ENCODE data around the gene KCNK4.
"Not testable (repeated sequence)": the region's sequence is repeated elsewhere in the genome, so short reads cannot be mapped to it uniquely, and the experiment has no call there.

Gene KCNK4

DNA sequence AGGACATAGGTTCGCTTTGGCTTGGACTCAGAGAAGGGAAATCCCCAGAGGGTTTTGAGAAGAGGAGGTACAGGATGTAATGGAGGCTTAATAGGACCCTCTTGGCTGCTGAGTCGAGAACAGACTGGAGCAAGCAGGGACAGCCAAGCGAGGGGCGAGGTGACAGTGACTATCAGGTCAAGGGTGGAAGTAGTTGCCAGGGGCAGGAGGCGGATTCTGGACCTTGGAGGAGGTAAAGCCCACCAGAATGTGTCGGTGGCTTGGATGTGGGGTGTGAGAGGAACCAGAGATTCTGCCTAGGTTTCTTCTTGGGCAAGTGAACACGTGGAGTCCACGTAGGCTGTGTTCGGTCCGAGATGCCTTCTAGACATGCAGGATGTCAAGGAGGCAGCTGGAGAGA lies 21.8 kb downstream of the KCNK4 start:
- DNase-seq: no peak
- TF ChIP-seq, protein P1, sequence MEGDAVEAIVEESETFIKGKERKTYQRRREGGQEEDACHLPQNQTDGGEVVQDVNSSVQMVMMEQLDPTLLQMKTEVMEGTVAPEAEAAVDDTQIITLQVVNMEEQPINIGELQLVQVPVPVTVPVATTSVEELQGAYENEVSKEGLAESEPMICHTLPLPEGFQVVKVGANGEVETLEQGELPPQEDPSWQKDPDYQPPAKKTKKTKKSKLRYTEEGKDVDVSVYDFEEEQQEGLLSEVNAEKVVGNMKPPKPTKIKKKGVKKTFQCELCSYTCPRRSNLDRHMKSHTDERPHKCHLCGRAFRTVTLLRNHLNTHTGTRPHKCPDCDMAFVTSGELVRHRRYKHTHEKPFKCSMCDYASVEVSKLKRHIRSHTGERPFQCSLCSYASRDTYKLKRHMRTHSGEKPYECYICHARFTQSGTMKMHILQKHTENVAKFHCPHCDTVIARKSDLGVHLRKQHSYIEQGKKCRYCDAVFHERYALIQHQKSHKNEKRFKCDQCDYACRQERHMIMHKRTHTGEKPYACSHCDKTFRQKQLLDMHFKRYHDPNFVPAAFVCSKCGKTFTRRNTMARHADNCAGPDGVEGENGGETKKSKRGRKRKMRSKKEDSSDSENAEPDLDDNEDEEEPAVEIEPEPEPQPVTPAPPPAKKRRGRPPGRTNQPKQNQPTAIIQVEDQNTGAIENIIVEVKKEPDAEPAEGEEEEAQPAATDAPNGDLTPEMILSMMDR (IDR thresholded peaks at IDR 0.05): no peak
- Mint-ChIP-seq H3K27ac (peak overlapping the region; percentile 95), H3K4me1 (peaks cover 12% of the 10 kb centered on the region), H3K27me3 (ENCODE audit: low read depth, poor library complexity) (no peaks in the 10 kb centered on the region), H3K9me3 (no peaks in the 10 kb centered on the region), H3K4me3 (no peak overlapping the region), H3K36me3 (ENCODE audit: low read depth) (peaks cover 5% of the 10 kb centered on the region)

DNA sequence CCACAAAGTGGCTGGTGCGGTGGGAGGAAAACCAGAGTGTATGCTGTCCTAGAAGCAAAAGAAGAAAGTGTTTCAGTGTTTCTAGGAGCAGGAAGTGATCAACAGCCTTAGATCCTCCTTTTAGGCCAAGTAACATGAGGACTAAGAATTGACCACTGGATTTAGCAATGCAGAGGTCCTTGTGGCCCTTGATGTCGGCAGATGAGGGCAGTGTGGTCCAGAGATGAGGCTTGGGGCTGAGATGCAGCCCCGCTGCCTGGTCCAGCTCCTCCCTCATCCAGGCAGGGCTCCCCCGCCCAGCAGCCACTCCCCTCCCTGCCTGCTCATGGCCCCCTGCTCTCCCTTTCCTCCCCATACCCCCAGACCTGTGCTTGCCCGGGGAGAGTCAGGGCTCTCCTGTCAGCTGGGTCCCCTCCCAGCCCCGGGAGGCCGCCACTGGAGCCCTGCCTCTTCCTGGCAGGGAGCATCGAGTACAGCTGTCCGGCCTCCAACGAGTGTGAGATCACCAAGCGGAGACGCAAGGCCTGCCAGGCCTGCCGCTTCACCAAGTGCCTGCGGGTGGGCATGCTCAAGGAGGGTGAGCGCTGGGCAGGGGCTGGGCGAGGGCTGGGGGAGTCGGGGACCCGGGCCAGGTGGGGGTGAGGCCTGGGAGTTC lies 22.5 kb downstream of the KCNK4 start:
- Mint-ChIP-seq H3K4me1 (peaks cover 12% of the 10 kb centered on the region), H3K9me3 (no peaks in the 10 kb centered on the region), H3K36me3 (ENCODE audit: low read depth) (peaks cover 5% of the 10 kb centered on the region), H3K27ac (peak overlapping the region; percentile 95), H3K27me3 (ENCODE audit: low read depth, poor library complexity) (no peaks in the 10 kb centered on the region), H3K4me3 (no peak overlapping the region)
- TF ChIP-seq, protein P1 (IDR thresholded peaks at IDR 0.05): no peak
- no peak for DNase-seq

DNA sequence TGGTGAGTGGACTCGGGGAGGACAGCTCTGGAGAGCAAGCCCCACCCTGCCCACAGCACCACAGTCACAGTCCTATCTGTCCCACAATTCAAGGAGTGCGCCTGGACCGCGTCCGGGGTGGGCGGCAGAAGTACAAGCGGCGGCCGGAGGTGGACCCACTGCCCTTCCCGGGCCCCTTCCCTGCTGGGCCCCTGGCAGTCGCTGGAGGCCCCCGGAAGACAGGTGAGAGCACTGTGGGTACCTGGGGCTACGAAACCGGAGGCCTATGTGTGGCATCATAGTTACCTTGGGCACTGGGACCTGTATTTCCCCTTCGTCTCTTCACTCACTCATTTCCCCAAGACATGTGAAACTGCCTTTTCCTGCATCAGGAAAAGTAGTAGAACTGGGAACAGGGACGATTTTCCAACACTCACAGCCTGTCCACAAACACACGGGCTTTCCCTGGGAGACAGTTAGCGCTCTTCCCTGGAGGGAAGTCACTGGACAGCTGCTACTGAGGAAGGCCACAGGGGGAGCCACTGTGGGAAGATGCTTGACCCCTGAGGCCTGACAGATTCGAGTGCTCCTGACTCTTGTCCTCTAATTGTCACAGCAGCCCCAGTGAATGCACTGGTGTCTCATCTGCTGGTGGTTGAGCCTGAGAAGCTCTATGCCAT lies 23.2 kb downstream of the KCNK4 start:
- DNase-seq: no peak
- TF ChIP-seq, protein P1 (IDR thresholded peaks at IDR 0.05): peak; percentile 7
- Mint-ChIP-seq H3K4me1 (peaks cover 18% of the 10 kb centered on the region), H3K27ac (peak overlapping the region; percentile 83), H3K9me3 (no peaks in the 10 kb centered on the region), H3K27me3 (ENCODE audit: low read depth, poor library complexity) (no peaks in the 10 kb centered on the region), H3K36me3 (ENCODE audit: low read depth) (peaks cover 5% of the 10 kb centered on the region), H3K4me3 (no peak overlapping the region)

DNA sequence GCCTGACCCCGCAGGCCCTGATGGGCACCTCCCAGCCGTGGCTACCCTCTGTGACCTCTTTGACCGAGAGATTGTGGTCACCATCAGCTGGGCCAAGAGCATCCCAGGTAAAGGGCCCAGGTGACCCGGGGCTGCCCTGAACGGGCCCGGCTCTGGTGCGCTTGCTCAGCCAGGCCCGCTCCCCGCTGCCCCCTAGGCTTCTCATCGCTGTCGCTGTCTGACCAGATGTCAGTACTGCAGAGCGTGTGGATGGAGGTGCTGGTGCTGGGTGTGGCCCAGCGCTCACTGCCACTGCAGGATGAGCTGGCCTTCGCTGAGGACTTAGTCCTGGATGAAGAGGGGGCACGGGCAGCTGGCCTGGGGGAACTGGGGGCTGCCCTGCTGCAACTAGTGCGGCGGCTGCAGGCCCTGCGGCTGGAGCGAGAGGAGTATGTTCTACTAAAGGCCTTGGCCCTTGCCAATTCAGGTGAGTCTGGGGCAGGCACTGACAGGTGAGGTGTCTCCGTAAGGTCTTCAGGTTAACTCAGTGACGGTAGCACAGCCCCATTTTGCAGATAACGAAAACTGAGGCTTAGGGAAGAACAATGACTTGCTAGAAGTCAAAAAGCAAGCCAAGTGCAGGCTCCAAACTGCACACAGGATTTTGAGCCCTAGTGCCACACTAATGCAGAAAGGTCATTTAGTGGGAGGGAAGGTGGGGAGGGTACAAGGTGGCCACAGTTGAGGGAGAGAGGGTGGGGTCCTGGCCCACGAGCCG lies 23.9 kb downstream of the KCNK4 start:
- Mint-ChIP-seq H3K4me3 (peak overlapping the region; percentile 48), H3K36me3 (ENCODE audit: low read depth) (peaks cover 5% of the 10 kb centered on the region), H3K27ac (peak overlapping the region; percentile 83), H3K4me1 (peaks cover 23% of the 10 kb centered on the region), H3K9me3 (no peaks in the 10 kb centered on the region), H3K27me3 (ENCODE audit: low read depth, poor library complexity) (no peaks in the 10 kb centered on the region)
- no peak for DNase-seq
- TF ChIP-seq, protein P1 (IDR thresholded peaks at IDR 0.05): no peak

DNA sequence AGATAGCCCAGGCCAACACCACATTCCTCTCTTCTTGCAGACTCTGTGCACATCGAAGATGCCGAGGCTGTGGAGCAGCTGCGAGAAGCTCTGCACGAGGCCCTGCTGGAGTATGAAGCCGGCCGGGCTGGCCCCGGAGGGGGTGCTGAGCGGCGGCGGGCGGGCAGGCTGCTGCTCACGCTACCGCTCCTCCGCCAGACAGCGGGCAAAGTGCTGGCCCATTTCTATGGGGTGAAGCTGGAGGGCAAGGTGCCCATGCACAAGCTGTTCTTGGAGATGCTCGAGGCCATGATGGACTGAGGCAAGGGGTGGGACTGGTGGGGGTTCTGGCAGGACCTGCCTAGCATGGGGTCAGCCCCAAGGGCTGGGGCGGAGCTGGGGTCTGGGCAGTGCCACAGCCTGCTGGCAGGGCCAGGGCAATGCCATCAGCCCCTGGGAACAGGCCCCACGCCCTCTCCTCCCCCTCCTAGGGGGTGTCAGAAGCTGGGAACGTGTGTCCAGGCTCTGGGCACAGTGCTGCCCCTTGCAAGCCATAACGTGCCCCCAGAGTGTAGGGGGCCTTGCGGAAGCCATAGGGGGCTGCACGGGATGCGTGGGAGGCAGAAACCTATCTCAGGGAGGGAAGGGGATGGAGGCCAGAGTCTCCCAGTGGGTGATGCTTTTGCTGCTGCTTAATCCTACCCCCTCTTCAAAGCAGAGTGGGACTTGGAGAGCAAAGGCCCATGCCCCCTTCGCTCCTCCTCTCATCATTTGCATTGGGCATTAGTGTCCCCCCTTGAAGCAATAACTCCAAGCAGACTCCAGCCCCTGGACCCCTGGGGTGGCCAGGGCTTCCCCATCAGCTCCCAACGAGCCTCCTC lies 24.8 kb downstream of the KCNK4 start:
- H3K4me1 Mint-ChIP-seq: peaks cover 25% of the 10 kb centered on the region
- not testable (repeated sequence) for DNase-seq; H3K27ac Mint-ChIP-seq; H3K9me3 Mint-ChIP-seq; H3K27me3 Mint-ChIP-seq (ENCODE audit: low read depth, poor library complexity)
- H3K36me3 Mint-ChIP-seq (ENCODE audit: low read depth): peaks cover 13% of the 10 kb centered on the region
- H3K4me3 Mint-ChIP-seq: peak overlapping the region; percentile 94
